Breast epithelium (tissue), 4 donors: Measurements from ENCODE around the gene OPHN1. TPM values are rescaled to one million over a fixed set of nuclear protein-coding genes. Genes with fewer than 3 reads are reported as not detected.

Experiments
- DNase-seq, 2 donors: peaks; one replicate each; pipeline ENCODE4 v3.0.0-alpha.2; 2019; ENCODE audit warnings: low spot score in 2 of 2
- H3K27ac ChIP-seq, 2 donors: fragments of 200-600 bp; sonication (generic) in 1 of 2; one replicate each; pipeline ENCODE4 v1.5.1; 2016 to 2019; ENCODE audit warnings: mild to moderate bottlenecking in 1 of 2
- H3K27me3 ChIP-seq, 2 donors: fragments of 200-600 bp; sonication (generic) in 1 of 2; one replicate each; pipeline versions ENCODE4 v1.5.1 to v1.6.0; 2017 to 2019; ENCODE audit warnings: control low read depth in 1 of 2, mild to moderate bottlenecking in 1 of 2
- H3K36me3 ChIP-seq: fragments of 200-600 bp; one replicate; pipeline ENCODE4 v1.5.1; 2019
- H3K4me1 ChIP-seq, 2 donors: fragments of 200-600 bp; sonication (generic); one replicate each; pipeline ENCODE4 v1.5.1; 2016 to 2019; ENCODE audit warnings: control low read depth in 1 of 2
- H3K4me3 ChIP-seq, 3 donors: fragments of 200-600 bp; sonication (generic); 1 replicate in 2 of 3; 2 replicates in 1 of 3; pipeline ENCODE4 v1.5.1; 2016 to 2019; ENCODE audit warnings: mild to moderate bottlenecking in 3 of 3, moderate library complexity in 2 of 3
- H3K9me3 ChIP-seq, 2 donors: fragments of 200-600 bp; sonication (generic) in 1 of 2; one replicate each; pipeline ENCODE4 v1.5.1; 2016 to 2019; ENCODE audit warnings: control low read depth in 1 of 2
- POLR2A ChIP-seq: fragments of 450-650 bp; IDR thresholded peaks from one replicate; pipeline ENCODE4 v1.6.1; 2016; ENCODE audit warnings: antibody characterized with exemption, mild to moderate bottlenecking, moderate library complexity
- POLR2AphosphoS5 ChIP-seq, 3 donors: sonication (generic); formaldehyde crosslinking; IDR thresholded peaks; one replicate each; pipeline ENCODE4 v1.6.1; 2017; ENCODE audit warnings: antibody characterized with exemption in 3 of 3
- intact Hi-C: fragments of 100-400 bp; cut with DNase I; formaldehyde crosslinking; loops from one replicate; pipeline ENCODE4 v1.15.1; 2023; ENCODE audit warnings: low total_unique reads
- total RNA-seq, 3 donors: library from RNA; depleted of rRNA; stranded (reverse); fragments of >200 nt; gene quantifications; one replicate each; pipeline ENCODE4 v1.1.0, GENCODE V29; 2016
- TF ChIP-seq, protein P1 (sequence below), 3 donors: fragments of 450-650 bp; IDR thresholded peaks; one replicate each; pipeline ENCODE4 v1.5.1; 2016 to 2017; ENCODE audit warnings: antibody characterized with exemption in 3 of 3, mild to moderate bottlenecking in 3 of 3, moderate library complexity in 3 of 3

The OPHN1 gene
- total RNA-seq, 3 donors from 2014 or later = 9.5 to 20.2 (median 14.6) TPM

DNA sequence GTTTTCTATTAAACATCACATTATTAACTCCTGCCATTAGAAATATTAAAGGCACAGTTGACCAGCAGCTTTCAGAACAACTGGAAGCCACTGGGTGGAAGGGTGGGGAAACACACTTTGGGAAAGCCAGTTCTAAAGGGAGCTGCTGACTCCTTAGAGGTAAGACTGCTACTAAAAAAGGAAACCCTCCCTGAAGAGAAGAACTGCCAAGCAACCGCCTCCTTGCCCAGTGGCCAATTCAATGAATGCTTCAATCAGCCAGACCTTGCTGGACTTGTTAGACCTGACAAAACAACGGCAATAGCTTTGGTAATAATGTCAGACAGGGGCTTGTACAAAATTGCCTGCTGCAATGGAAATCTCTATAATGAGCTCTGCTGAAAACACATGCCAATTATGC, 15.6 kb downstream of the OPHN1 start:
- no peak overlapping the region for H3K4me3 ChIP-seq
- no peaks in the 10 kb centered on the region for H3K9me3 ChIP-seq
- no peak for DNase-seq
- peaks cover 0 to 43% of the 10 kb centered on the region in 2 donors for H3K27me3 ChIP-seq
- peak overlapping the region in 1 of 2 donors; percentile 11 for H3K27ac ChIP-seq
- peaks cover 0 to 4% of the 10 kb centered on the region in 2 donors for H3K4me1 ChIP-seq
- no peak for TF ChIP-seq POLR2AphosphoS5 (IDR thresholded peaks at IDR 0.05)
- TF ChIP-seq POLR2A = no peak
- TF ChIP-seq, protein P1, sequence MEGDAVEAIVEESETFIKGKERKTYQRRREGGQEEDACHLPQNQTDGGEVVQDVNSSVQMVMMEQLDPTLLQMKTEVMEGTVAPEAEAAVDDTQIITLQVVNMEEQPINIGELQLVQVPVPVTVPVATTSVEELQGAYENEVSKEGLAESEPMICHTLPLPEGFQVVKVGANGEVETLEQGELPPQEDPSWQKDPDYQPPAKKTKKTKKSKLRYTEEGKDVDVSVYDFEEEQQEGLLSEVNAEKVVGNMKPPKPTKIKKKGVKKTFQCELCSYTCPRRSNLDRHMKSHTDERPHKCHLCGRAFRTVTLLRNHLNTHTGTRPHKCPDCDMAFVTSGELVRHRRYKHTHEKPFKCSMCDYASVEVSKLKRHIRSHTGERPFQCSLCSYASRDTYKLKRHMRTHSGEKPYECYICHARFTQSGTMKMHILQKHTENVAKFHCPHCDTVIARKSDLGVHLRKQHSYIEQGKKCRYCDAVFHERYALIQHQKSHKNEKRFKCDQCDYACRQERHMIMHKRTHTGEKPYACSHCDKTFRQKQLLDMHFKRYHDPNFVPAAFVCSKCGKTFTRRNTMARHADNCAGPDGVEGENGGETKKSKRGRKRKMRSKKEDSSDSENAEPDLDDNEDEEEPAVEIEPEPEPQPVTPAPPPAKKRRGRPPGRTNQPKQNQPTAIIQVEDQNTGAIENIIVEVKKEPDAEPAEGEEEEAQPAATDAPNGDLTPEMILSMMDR (IDR thresholded peaks at IDR 0.05) = no peak
- no peaks in the 10 kb centered on the region for H3K36me3 ChIP-seq
- intact Hi-C loops = no loop called here

DNA sequence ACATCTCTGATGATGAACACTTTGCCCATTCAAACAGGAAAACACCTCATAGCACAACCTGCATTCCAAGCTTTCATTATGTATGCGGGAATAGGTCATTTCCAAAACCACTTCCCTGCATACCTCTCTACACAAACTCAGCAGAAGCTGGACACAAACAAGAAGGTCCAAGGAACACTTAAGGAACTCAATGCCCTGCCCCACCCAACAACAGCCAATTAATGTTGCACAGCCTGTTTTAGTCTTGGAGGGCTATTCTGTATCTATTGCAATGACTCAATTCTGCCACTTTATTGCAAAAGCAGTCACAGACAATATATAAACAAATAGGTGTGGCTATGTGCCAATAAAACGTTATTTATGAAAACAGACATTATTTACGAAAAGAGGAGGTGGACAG, 16.7 kb downstream of the OPHN1 start:
- TF ChIP-seq, protein P1 (IDR thresholded peaks at IDR 0.05) = no peak
- no peak for TF ChIP-seq POLR2A
- no peak for TF ChIP-seq POLR2AphosphoS5 (IDR thresholded peaks at IDR 0.05)
- H3K27ac ChIP-seq = no peak overlapping the region
- no peaks in the 10 kb centered on the region for H3K9me3 ChIP-seq
- intact Hi-C loops = no loop called here
- DNase-seq = no peak
- H3K4me1 ChIP-seq = peaks cover 0 to 4% of the 10 kb centered on the region in 2 donors
- peaks cover 0 to 38% of the 10 kb centered on the region in 2 donors for H3K27me3 ChIP-seq
- H3K36me3 ChIP-seq = no peaks in the 10 kb centered on the region
- no peak overlapping the region for H3K4me3 ChIP-seq

DNA sequence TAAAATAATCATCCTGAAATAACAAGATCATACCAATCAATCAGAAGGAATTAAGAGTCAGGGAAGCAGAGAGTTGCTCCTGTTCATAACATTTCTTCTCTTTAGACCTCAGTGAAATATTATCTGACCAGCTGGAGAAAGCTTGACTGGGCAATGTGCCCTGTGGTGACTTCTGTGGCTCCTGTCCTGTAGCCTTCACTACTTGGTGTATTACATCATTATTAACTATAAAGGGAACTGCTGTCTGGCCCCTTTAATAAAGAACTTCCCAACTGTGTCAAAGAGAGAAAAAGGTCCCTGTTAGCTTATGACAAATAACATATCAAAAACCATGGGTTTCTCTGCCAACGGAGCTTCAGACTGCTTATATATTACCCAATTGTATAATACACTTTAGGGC, 18.0 kb downstream of the OPHN1 start:
- no peak for TF ChIP-seq POLR2AphosphoS5 (IDR thresholded peaks at IDR 0.05)
- TF ChIP-seq POLR2A = no peak
- TF ChIP-seq, protein P1 (IDR thresholded peaks at IDR 0.05) = no peak
- intact Hi-C loops = no loop called here
- peak in 1 of 2 donors; percentile 36 for DNase-seq

DNA sequence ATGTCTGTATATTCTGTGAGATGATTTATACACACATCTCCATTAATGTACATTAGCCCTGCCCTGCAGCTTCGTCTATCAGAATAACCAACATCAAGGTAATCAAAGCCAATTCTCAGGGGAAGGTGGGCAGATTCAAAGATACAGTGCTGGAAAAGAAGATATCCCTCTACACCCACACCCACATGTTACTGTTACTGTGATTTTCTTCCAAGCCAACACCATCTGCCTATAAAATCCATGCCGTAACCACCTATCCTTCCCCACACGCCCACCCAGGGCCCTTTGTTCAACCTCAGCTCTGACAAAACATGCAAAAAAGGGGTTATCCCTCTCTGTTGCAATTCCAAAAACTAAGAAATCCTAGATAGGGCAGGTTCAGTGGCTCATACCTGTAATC, 20.0 kb downstream of the OPHN1 start:
- Histone ChIP-seq H3K36me3 (no peaks in the 10 kb centered on the region), H3K27ac (no peak overlapping the region), H3K4me3 (no peak overlapping the region), H3K27me3 (peaks cover 0 to 35% of the 10 kb centered on the region in 2 donors), H3K4me1 (peaks cover 0 to 4% of the 10 kb centered on the region in 2 donors), H3K9me3 (no peaks in the 10 kb centered on the region)
- DNase-seq = no peak
- intact Hi-C loops = no loop called here
- TF ChIP-seq, protein P1 (IDR thresholded peaks at IDR 0.05) = no peak
- TF ChIP-seq POLR2AphosphoS5 (IDR thresholded peaks at IDR 0.05) (no peak), POLR2A (no peak)

More for the DNA sequence above, 18.0 kb downstream of the OPHN1 start:
- Histone ChIP-seq H3K27me3 (peaks cover 0 to 37% of the 10 kb centered on the region in 2 donors), H3K9me3 (no peaks in the 10 kb centered on the region), H3K4me3 (no peak overlapping the region), H3K27ac (peak overlapping the region in 1 of 2 donors; percentile 62), H3K36me3 (no peaks in the 10 kb centered on the region), H3K4me1 (peaks cover 0 to 4% of the 10 kb centered on the region in 2 donors)

DNA sequence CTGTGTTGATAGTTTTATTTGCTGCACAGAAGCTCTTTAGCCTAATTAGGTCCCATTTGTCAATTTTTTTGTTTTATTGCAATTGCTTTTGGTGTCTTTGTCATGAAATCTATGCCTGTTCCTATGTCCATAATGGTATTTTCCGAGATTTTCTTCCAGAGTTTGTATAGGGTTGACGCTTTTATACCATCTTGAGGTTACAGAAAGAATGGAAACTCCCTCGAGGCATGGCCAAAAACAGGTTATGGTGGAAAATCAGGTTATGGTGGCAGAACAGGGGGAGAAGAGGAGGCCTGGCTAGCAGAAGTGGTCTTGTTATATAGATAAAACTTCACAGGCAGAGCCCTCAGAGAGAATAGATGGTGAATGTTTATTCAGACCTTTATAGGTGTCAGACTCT, 21.6 kb downstream of the OPHN1 start:
- no peaks in the 10 kb centered on the region for H3K36me3 ChIP-seq
- TF ChIP-seq POLR2AphosphoS5 (IDR thresholded peaks at IDR 0.05) (no peak), POLR2A (no peak)
- TF ChIP-seq, protein P1 (IDR thresholded peaks at IDR 0.05) = no peak
- H3K4me3 ChIP-seq = no peak overlapping the region
- intact Hi-C loops = no loop called here
- no peak for DNase-seq
- peaks cover 0 to 4% of the 10 kb centered on the region in 2 donors for H3K4me1 ChIP-seq
- no peaks in the 10 kb centered on the region for H3K9me3 ChIP-seq
- no peak overlapping the region for H3K27ac ChIP-seq
- peaks cover 0 to 27% of the 10 kb centered on the region in 2 donors for H3K27me3 ChIP-seq
